Urinary bladder (tissue), 4 donors: ENCODE data around the gene CFLAR. TPM values are rescaled to one million over a fixed set of nuclear protein-coding genes. Genes with fewer than 3 reads are reported as not detected.
A peak's percentile ranks its signal among the peaks of the same experiment; 100 is the strongest.
"Not testable (repeated sequence)": the region's sequence is repeated elsewhere in the genome, so short reads cannot be mapped to it uniquely, and the experiment has no call there.

Source experiments
- DNase-seq: peaks from one replicate; pipeline ENCODE4 v3.0.0-alpha.2; 2015; ENCODE audit errors: extremely low spot score
- H3K27ac ChIP-seq: one replicate; pipeline ENCODE4 v1.5.1; 2013; ENCODE audit warnings: low read depth, mild to moderate bottlenecking, moderate library complexity
- H3K36me3 ChIP-seq: one replicate; pipeline ENCODE4 v1.6.1; 2013; ENCODE audit warnings: mild to moderate bottlenecking, moderate library complexity; ENCODE audit not compliant: insufficient read depth
- H3K4me1 ChIP-seq: one replicate; pipeline ENCODE4 v1.6.1; 2013; ENCODE audit warnings: mild to moderate bottlenecking, moderate library complexity; ENCODE audit not compliant: insufficient read depth
- H3K4me3 ChIP-seq: one replicate; pipeline ENCODE4 v1.5.1; 2013; ENCODE audit warnings: low read depth, low read length
- WGBS: extraction: QIAGEN DNeasy Blood & Tissue Kit; methylation state at CpG from one replicate; pipeline ENCODE4 v1.1.7; 2013; 5-methylcytosine and 5-hydroxymethylcytosine counted together
- polyA plus RNA-seq: library from polyadenylated mRNA; stranded (reverse); fragments of 200-250 nt; gene quantifications from one replicate; pipeline ENCODE4 v1.2.3, GENCODE V29; 2013
- total RNA-seq: library from RNA; depleted of rRNA; stranded (reverse); fragments of >200 nt; gene quantifications from one replicate; pipeline ENCODE4 v1.2.3, GENCODE V29; 2014
- donor health status: healthy with polysubstance abuse.
- donor health status: healthy.

Gene CFLAR
- total and polyA plus RNA-seq, 2 donors: 50.0 to 107 TPM

DNA sequence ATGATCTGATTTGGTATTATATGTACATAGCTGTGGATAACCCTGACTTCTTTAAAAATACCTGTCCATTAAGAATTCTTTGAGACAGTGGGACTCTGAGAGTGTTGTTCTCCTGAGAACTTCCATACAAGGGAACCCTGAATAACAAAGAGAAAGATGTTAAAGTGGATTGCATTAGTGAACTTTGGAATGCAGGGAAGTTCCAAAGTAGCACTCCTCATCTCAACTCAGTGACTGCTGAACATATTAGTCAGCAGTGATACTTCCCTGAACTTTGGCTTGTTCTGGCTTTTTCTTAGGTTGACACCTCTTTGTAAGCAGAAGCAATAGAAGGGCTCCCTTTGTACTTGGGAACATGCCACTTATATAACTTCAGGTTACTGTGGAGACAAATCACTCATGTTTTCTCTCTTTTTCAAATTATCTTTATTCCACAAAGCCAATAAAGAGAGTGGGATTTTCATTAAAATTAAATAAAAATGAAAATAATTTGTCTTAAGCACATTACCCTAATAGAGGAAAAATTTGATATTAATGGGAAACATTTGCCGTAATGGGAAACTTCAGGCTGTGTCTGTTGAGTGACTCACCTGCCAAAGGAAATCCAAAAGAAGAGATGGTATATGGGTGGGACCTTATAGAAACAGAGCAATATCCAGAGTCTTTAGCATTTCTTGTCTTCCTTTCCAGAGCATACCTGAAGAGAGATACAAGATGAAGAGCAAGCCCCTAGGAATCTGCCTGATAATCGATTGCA, 33.3 kb downstream of the CFLAR start:
- 98% methylated on average over 2 of the region's 2 CpGs for WGBS
- no peaks in the 10 kb centered on the region for H3K4me1 ChIP-seq
- H3K4me3 ChIP-seq: no peak overlapping the region
- no peak overlapping the region for H3K27ac ChIP-seq
- DNase-seq: no peak
- H3K36me3 ChIP-seq: peaks cover 6% of the 10 kb centered on the region

GRCh38 chr2:201149821-201150165, 33.8 kb downstream of the CFLAR start:
- WGBS: 93% methylated on average over 8 of the region's 8 CpGs
- not testable (repeated sequence) for DNase-seq, H3K36me3 ChIP-seq, H3K27ac ChIP-seq, H3K4me3 ChIP-seq, H3K4me1 ChIP-seq

GRCh38 chr2:201150454-201151020, 34.6 kb downstream of the CFLAR start:
- WGBS: 97% methylated on average over 3 of the region's 3 CpGs
- Histone ChIP-seq H3K4me3 (no peak overlapping the region), H3K36me3 (peaks cover 4% of the 10 kb centered on the region), H3K4me1 (no peaks in the 10 kb centered on the region), H3K27ac (no peak overlapping the region)
- no peak for DNase-seq

GRCh38 chr2:201151127-201151981, 35.4 kb downstream of the CFLAR start:
- Histone ChIP-seq H3K27ac (peak overlapping the region; percentile 31), H3K36me3 (peaks cover 6% of the 10 kb centered on the region), H3K4me1 (no peaks in the 10 kb centered on the region), H3K4me3 (no peak overlapping the region)
- 56% methylated on average over 8 of the region's 8 CpGs for WGBS
- DNase-seq: no peak

GRCh38 chr2:201152517-201152916, 36.6 kb downstream of the CFLAR start:
- Histone ChIP-seq H3K4me1 (no peaks in the 10 kb centered on the region), H3K4me3 (no peak overlapping the region), H3K27ac (no peak overlapping the region), H3K36me3 (peaks cover 7% of the 10 kb centered on the region)
- no peak for DNase-seq
- 95% methylated on average over 1 of the region's 1 CpG for WGBS

DNA sequence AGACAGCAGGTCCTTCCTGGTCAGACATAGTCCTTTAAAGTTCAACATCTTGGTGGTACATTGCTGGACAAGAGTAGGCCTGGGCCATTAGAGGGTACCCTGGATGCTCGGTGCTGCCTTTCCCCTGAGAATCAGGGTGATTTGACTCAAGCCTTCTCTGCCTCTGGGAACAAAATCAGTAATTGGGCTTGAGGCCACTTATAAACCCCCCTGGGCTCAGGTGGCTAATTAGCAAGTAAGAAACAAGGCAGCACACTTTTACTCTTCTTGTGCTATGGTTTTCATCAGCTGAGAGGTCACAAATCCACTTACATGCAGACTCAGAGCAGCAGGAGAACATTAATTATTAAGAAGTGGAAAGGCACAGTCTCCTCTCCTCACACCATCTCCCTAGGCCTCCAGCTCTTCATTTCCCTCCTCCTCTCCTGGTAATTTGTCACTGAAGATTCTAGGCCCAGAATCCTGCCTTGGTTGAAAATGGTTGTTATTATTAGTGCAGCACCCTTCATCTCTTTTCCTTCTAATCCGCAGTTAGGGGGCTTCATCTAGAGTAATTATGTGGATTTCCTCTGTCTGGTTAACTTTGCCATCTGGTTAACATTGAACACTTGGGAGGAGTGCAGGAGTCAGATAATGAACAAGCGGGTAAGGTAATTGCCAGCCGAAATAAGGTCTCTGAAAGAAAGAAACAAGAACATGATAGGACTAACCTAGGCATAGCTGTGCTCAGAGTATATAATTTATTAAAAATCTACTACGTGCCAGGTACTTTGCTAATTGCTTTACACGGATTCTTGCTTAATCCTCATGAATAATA, 37.2 kb downstream of the CFLAR start:
- WGBS: 80% methylated on average over 6 of the region's 6 CpGs
- Histone ChIP-seq H3K27ac (no peak overlapping the region), H3K4me1 (no peaks in the 10 kb centered on the region), H3K4me3 (no peak overlapping the region), H3K36me3 (peaks cover 7% of the 10 kb centered on the region)
- no peak for DNase-seq

DNA sequence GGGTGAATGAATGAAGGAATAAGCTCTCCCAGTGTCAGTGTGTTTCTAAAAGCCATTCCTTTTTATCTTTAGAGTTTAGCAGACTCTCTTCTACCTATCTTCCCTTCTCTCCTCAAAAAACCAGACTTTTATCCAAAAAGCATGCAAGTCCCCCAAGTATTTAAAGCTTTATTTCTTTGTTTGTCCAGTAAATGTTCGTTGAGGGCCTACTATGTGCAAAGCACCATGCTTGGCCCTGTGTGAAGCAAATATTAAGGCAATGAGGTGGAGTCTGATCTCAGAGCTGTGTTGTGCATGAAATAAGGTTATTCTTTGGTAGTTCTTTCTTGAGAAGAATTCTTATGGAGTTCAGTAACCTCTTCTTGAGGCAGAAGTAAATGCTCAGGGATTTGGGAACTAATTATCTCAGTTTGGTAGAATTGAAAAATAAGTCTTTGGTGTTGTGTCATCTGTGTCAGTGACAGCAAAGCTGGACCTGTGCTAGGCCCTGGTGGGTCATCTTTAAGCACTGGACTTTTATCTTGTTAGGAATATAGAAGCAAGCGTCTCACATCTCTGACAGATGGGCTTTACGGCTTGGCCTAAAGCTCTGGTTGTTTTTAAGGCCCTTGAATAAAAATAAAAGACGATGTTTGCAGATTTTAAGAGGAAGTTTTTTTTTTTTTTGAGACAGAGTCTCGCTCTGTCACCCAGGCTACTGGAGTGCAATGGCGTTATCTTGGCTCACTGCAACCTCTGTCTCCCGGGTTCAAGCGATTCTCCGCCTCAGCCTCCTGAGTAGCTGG, 38.8 kb downstream of the CFLAR start:
- no peak overlapping the region for H3K27ac ChIP-seq
- peaks cover 4% of the 10 kb centered on the region for H3K36me3 ChIP-seq
- 80% methylated on average over 9 of the region's 9 CpGs for WGBS
- no peak for DNase-seq
- no peak overlapping the region for H3K4me3 ChIP-seq
- no peaks in the 10 kb centered on the region for H3K4me1 ChIP-seq

DNA sequence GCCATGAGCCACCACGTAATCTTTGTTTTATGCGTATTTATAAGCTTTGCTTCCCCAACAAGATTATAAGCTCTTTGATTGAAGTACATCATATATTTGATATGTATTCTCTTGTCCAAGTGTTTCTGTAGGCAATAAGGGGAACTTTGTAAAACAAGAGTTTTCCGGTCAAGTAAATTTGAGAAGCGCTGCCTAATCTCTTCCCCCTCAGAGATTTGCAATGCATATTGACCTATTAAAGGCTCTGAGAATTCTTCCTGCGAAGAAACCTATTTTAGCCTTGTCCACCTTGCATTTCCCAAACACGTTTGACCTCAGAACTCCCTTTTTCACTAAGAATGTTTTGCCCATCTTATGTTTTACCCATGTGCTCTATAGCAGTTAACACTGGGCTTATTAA, 40.1 kb downstream of the CFLAR start:
- WGBS: 85% methylated on average over 6 of the region's 6 CpGs
- peaks cover 6% of the 10 kb centered on the region for H3K36me3 ChIP-seq
- no peaks in the 10 kb centered on the region for H3K4me1 ChIP-seq
- H3K27ac ChIP-seq: no peak overlapping the region
- H3K4me3 ChIP-seq: no peak overlapping the region
- DNase-seq: no peak

- 0% methylated on average over 1 of the region's 1 CpG for WGBS
- H3K4me1 ChIP-seq: no peaks in the 10 kb centered on the region
- DNase-seq: no peak
- peaks cover 6% of the 10 kb centered on the region for H3K36me3 ChIP-seq
- H3K4me3 ChIP-seq: no peak overlapping the region
- no peak overlapping the region for H3K27ac ChIP-seq
Observed at GRCh38 chr2:201156640-201157039, 40.7 kb downstream of the CFLAR start.

GRCh38 chr2:201157694-201158093, 41.7 kb downstream of the CFLAR start:
- no peak for DNase-seq
- 55% methylated on average over 4 of the region's 4 CpGs for WGBS

DNA sequence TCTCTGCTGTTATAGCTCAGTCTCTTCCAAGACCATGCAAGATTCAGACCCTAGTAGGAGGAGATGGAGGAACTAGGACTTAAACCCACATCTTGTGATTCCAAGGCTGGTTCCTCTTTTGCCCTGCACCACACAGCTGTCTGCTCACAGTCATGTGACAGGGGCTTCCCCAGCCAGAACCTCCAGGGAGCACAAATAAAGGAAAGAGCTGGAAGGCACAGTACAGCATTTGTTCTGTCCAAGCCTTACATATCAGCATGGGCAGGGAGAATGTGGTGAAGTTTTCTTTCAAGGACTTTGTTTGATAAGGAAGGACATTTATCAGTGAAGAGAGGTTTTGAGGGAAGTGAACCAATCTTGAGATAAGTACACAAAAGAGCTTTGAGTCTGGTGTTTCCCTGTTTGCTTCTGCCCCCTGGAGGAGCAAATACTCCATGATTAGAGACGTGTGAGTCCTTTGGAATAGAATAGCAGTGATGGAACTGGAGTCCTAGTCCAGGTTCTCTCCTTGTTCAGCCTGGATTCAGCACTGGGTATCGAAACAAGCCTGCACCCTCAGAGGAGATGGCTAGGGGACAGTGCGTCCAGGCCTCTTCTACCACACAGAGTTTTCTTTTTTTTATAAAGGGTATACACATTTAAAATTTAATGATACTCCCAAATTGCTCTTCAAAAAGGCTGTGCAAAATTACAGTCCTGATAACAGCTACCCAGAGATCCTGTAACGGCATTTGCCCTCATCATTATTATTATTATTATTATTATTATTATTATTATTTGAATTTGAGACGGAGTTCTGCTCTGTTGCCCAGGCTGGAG, 42.4 kb downstream of the CFLAR start:
- WGBS: 64% methylated on average over 5 of the region's 5 CpGs
- H3K4me1 ChIP-seq: no peaks in the 10 kb centered on the region
- peaks cover 9% of the 10 kb centered on the region for H3K36me3 ChIP-seq
- H3K4me3 ChIP-seq: no peak overlapping the region
- DNase-seq: peak; percentile 49
- no peak overlapping the region for H3K27ac ChIP-seq

More at GRCh38 chr2:201157694-201158093, 41.7 kb downstream of the CFLAR start:
- Histone ChIP-seq H3K27ac (no peak overlapping the region), H3K4me1 (no peaks in the 10 kb centered on the region), H3K36me3 (peaks cover 7% of the 10 kb centered on the region), H3K4me3 (no peak overlapping the region)

DNA sequence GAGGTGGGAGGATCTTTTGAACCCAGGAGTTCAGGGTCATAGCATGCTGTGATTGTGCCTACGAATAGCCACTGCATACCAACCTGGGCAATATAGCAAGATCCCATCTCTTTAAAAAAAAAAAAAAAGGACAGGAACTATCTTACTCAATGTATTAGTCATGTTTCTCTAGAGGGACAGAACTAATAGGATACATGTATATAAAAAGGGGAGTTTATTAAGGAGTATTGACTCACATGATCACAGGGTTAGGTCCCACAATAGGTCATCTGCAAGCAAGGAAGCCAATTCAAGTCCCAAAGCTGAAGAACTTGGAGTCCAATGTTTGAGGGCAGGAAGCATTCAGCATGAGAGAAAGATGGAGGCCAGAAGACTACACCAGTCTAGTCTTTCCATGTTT, 48.2 kb downstream of the CFLAR start:
- no peaks in the 10 kb centered on the region for H3K4me1 ChIP-seq
- 94% methylated on average over 1 of the region's 1 CpG for WGBS
- DNase-seq: no peak
- H3K4me3 ChIP-seq: no peak overlapping the region
- no peak overlapping the region for H3K27ac ChIP-seq
- peaks cover 10% of the 10 kb centered on the region for H3K36me3 ChIP-seq
